Myocyte (in vitro differentiated cells): ENCODE data around the gene CXXC1. TPM values are rescaled to one million over a fixed set of nuclear protein-coding genes. Genes with fewer than 3 reads are reported as not detected.
"Not testable (repeated sequence)": the region's sequence is repeated elsewhere in the genome, so short reads cannot be mapped to it uniquely, and the experiment has no call there.

Experiments used
- DNase-seq: peaks from one replicate; pipeline ENCODE4 v3.0.0-alpha.2; 2012; ENCODE audit warnings: low read depth
- polyA plus RNA-seq: library from polyadenylated mRNA; unstranded; fragments of >200 nt; gene quantifications from one replicate; pipeline ENCODE4 v1.2.1, GENCODE V29; 2012; ENCODE audit warnings: missing spikeins
- total RNA-seq: library from RNA; depleted of rRNA; stranded (reverse); fragments of >200 nt; gene quantifications from 2 replicates; pipeline ENCODE4 v1.2.3, GENCODE V29; 2014

The CXXC1 gene
- 27.8 and 33.4 TPM in 2 replicates for total RNA-seq
- 44.5 TPM for polyA plus RNA-seq

DNA sequence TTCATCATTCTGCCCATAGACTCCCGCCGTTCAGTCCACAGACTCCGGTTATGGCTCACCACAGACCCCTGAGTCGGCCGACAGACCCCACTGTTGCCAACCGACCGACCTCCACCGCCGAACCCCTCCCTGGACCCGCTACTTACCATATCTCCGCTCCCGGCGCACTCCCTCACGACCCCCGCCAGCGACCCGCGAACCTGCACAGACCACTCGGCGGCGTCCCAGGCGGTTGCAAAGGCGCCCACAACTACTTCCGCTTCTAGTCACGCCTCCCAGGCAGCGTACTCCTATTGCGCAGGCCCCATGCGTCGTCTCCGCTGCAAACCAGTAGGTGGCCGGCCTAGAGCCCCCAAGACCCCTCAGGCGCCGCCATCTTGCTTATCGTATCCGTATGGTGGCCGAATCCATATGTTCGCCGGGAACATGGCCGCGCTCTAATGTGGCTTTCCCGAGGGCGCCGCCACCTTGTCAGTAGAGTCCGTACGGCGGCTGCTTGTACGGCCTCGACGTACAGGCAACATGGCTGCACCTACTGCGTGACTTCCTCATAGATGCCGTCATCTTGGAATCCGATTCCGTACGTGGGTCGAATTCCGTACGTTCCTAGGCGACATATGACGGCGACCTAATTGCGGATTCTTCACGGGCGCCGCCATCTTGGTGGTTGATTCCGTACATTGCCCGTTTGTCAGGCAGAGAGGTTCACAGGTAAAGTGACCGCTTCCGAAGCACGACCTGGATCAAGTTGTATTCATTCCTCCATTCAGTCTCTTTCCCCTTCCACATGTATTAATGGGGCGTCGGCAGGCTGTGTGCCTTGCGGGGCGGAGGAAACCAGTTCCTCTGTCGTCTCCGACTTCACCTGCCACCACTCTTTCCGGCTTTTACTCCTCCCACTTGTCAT is at the start of gene CXXC1:
CXXC1 (minus strand) TSS at position 252 of the 907 bp plus-strand sequence; CDS start at position 149, 103 bp downstream.
- peak; percentile 99 for DNase-seq

DNA sequence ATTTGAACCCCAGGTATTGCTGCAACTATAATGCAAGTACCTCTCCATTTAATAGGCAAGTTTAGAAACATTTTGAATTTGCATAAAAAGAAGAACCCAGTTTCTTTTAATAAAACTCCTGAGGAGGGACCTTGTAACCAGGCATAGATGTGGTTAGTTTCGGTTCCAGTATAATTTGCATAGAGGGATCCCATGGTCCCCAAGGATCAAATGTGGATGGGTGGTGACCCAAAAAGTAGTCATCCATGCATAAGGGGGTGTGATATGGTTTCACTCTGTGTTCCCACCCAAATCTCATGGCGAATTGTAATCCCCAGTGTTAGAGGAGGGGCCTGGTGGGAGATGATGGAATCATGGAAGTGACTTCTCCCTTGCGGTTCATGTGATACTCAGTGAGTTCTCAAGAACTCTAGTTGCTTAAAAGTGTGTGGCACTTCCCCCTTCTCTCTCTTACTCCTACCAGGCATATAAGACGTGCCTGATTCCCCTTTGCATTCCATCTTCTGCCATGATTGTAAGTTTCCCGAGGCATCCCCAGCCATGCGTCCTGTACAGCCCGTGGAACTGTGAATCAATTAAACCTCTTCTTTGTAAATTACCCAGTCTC is 47.2 kb upstream of the CXXC1 start:
- DNase-seq: no peak

DNA sequence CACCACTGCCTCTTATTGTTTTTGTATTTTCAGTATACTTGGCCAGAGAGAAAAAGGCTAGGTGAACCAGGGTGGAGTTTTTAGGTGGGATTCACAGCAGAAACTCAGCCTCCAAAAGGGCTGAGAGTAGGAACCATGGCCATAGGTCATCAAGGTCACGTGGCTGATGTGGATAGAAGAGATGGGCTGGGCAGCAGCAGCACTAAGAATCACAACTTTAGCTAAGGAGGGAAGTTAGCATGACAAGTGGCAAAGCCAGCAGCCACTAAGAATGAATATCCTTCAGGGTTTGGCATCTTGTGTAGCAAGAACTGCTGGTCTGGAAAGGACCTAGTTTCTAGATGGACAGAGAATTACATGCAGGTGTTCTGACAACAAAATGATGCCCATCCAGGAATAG is 44.2 kb upstream of the CXXC1 start:
- no peak for DNase-seq

- DNase-seq: no peak
Observed at GRCh38 chr18:50330176-50330575, 42.7 kb upstream of the CXXC1 start.

DNA sequence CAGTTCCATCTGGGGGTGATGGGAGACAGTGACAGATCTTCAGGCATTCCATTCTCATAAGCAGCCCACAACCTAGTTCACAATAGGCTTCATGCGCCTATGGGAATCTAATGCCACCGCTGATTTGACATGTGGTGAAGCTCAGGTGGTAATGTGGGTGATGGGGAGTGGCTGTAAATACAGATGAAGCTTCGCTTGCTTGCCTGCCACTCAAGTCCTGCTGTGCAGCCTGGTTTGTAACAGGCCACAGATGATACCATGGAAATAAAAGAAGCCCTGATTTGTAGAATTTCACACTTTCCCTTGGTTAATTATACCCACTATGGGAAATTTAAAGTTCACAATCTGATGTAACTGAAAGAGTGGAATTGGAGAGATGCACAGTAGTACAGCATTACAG is 40.5 kb upstream of the CXXC1 start:
- DNase-seq: no peak

GRCh38 chr18:50320719-50321118 is 33.2 kb upstream of the CXXC1 start:
- no peak for DNase-seq

GRCh38 chr18:50315100-50315871 is 27.8 kb upstream of the CXXC1 start:
- no peak for DNase-seq

DNA sequence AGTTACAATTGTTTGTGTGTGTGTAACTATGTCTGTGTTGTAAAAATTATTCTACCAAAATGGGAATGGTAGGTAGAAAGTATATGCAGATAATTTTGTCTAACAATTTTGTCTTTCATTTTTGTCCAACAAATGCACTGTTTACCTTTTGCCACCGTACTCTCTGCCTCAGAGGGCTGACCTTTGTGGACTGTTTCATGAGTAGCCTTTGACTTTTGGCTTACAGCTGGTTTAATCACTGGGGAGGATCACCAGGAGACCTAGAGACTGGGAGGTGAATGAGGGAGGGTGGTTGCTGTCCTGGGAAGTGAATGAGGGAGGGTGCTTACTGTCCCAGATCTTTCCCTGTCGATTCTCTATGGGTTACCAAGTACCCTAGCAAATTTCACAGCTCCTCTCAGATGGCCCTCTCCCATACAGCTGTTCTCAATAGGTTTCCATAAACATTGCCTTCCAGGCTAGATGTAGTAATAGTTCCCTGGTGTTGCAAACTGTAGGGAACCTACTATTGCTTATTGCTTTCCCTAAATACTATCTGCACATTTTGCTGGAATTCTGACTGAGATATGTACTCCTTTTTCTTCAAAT is 26.5 kb upstream of the CXXC1 start:
- no peak for DNase-seq

- DNase-seq: no peak
Observed at GRCh38 chr18:50313031-50313607, 25.6 kb upstream of the CXXC1 start.

- no peak for DNase-seq
Observed at GRCh38 chr18:50312296-50313030, 25.0 kb upstream of the CXXC1 start.

DNA sequence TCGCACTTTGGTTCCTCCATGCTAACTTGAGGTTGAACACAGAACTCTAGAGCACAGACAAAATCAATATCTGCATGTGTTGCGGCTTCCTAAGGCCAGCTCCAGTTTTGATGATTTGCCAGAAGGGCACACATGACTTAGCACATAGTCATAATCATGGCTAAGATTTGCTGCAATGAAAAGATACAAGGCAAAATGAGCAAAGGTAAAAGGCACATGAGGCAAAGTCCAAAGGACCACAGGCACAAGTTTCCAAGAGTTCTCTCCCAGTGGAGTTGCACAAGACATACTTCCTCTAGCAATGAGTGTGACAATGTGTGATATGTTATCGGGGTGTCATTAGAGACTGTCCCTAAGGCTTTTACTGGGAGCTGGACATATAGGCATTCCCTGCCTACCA is 24.2 kb upstream of the CXXC1 start:
- DNase-seq: no peak

GRCh38 chr18:50310080-50310479 is 22.6 kb upstream of the CXXC1 start:
- DNase-seq: no peak

GRCh38 chr18:50308851-50309250 is 21.4 kb upstream of the CXXC1 start:
- DNase-seq: not testable (repeated sequence)

DNA sequence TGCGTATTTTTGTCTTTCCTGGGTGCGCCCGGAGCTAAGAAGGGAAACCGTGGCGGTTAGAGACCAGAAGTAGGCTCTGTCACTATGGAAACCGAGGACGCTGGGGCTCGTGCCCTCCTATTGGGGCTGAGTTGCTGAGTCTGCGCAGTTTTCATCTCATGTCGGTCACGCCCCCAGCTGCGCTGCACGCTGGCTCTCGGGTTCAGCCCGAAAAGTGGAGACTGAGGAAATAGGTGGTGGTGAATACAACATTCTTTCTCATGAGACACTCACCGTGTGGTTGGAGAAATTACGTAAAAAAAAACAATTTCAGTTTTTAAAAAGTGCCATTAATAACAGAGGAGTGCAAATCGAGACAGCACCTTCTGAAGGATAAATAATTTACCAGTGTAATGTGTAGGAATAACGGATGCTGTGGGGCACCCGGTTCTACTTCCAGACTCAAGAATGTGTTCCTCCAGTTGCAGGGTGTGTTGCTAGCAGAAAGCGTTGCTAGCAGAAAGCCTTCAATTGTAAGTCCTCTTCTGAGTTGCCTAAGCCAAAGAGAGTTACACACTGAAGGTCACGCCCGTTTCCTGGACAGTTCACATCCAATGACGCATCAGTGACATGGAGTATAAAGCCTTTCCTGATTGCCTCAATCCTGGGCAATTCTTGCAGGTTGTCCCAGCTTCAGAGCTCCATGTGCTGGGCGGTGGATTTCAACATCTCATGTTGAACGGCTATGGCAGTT is 20.4 kb upstream of the CXXC1 start:
- DNase-seq: peak; percentile 92

GRCh38 chr18:50307400-50307737 is 19.9 kb upstream of the CXXC1 start:
- DNase-seq: no peak

DNA sequence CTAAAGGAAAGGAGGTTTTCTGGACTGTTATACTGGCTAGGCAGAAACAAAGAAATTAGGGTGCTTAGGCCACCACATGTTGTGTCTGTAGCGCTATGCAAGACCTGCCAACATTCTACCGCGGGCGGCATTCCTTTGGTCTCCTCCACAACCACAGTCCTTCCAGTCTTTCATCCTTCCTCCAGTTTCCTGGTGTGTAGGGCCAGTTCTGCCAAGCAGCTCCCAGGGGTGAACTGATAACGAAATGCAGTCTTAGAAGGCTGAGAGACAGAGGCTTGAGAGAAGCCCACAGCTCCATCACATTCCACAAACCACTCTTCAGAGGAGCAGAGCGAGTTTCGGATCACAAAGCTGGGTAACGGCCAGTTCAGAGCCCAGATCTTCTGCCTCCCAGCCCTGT is 19.5 kb upstream of the CXXC1 start:
- peak; percentile 51 for DNase-seq

DNA sequence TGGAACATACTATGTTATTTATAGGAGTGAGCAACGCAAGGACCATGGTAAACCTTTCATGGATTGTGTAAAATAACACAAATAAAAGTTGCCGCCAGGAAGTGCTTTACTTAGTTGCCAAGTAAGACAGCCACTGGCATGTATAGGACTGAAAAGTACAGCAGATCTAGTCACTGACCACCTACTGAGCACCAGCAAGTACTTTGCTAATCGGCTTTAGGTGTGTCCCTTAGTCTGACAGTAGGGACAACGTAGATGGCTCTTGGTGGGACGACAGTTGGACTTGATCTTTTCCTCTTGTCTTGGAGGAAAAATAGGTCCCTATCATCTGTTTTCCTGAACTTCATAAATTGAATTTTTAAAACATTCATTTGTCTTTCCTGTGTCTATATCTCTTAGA is 13.6 kb upstream of the CXXC1 start:
- no peak for DNase-seq

DNA sequence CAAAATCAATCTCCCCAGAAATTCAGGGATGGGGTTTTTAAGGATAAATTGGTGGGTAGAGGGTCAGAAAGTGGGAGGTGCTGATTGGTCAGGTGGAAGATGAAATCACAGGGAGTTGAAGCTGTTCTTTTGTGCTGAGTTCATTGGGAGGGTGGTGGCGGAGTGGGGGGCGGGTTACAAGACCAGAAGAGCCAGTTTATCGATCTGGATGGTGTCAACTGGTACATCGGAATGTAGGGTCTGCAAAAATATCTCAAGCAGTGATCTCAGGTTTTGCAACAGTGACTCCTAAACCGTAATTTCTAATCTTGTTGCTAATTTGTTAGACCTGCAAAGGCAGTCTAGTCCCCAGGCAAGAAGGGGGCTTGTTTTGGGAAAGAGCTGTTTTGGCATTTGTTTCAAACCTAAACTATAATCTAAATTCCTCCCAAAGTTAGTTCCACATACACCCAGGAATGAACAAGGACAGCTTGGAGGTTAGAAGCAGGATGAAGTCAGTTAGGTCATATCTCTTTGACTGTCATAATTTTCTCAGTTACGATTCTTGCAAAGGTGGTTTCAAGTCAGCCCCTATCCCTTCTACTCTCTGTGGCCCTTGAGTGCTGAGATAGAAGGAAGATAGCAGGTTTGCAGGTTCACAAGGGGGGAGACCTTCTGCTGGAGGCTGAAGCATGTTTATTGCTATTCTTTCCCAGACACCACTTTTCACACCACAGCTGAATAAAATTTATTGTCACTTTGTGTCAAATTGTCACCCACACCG is 12.3 kb upstream of the CXXC1 start:
- DNase-seq: no peak
